Endodermal cell (in vitro differentiated cells): ENCODE measurements around the gene AADACL3. TPM values are rescaled to one million over a fixed set of nuclear protein-coding genes. Genes with fewer than 3 reads are reported as not detected.

Source experiments
- DNase-seq: peaks from one replicate; pipeline ENCODE4 v3.0.0-alpha.2; 2017
- H3K27ac ChIP-seq: 2 replicates; pipeline ENCODE4 v1.5.1; 2013; ENCODE audit warnings: mild to moderate bottlenecking, low read depth, low read length, moderate library complexity
- H3K27me3 ChIP-seq: 2 replicates; pipeline ENCODE4 v1.6.1; 2013; ENCODE audit warnings: mild to moderate bottlenecking, low read length, moderate library complexity; ENCODE audit not compliant: insufficient read depth, control insufficient read depth, poor library complexity, severe bottlenecking
- H3K36me3 ChIP-seq: 2 replicates; pipeline ENCODE4 v1.7.0; 2013; ENCODE audit warnings: mild to moderate bottlenecking, low read length, moderate library complexity; ENCODE audit not compliant: control insufficient read depth, insufficient read depth
- H3K4me1 ChIP-seq: one replicate; pipeline ENCODE4 v1.7.0; 2013; ENCODE audit warnings: low read length; ENCODE audit not compliant: control insufficient read depth, insufficient read depth
- H3K4me3 ChIP-seq: 2 replicates; pipeline ENCODE4 v1.5.1; 2013; ENCODE audit warnings: mild to moderate bottlenecking, low read length, moderate library complexity
- H3K9ac ChIP-seq: 2 replicates; pipeline ENCODE4 v1.6.1; 2013; ENCODE audit warnings: mild to moderate bottlenecking, low read length, moderate library complexity; ENCODE audit not compliant: poor library complexity, severe bottlenecking; ENCODE audit errors: extremely low read depth
- H3K9me3 ChIP-seq: 2 replicates; pipeline ENCODE4 v1.6.1; 2013; ENCODE audit warnings: mild to moderate bottlenecking, low read length, moderate library complexity; ENCODE audit not compliant: control insufficient read depth
- H3K27ac Mint-ChIP-seq: 2 replicates; pipeline ENCODE4 v1.8.0; 2020; ENCODE audit warnings: mixed read lengths
- H3K27me3 Mint-ChIP-seq: 2 replicates; pipeline ENCODE4 v1.8.0; 2021; ENCODE audit warnings: mild to moderate bottlenecking, mixed read lengths; ENCODE audit not compliant: insufficient read depth
- H3K36me3 Mint-ChIP-seq: 2 replicates; pipeline ENCODE4 v1.8.0; 2020; ENCODE audit warnings: low read depth, mixed read lengths
- H3K4me1 Mint-ChIP-seq: 2 replicates; pipeline ENCODE4 v1.8.0; 2020; ENCODE audit warnings: mixed read lengths
- H3K4me3 Mint-ChIP-seq: 2 replicates; pipeline ENCODE4 v1.8.0; 2020; ENCODE audit warnings: mild to moderate bottlenecking, moderate library complexity, mixed read lengths
- H3K9me3 Mint-ChIP-seq: 2 replicates; pipeline ENCODE4 v1.8.0; 2020; ENCODE audit warnings: mild to moderate bottlenecking, mixed read lengths
- CTCF ChIP-seq: fragments of 200-600 bp; sonication (generic); conservative IDR thresholded peaks from 2 replicates; pipeline ENCODE4 v1.5.0; 2021; ENCODE audit warnings: antibody characterized with exemption, mild to moderate bottlenecking
- WGBS, 2 experiments: methylation state at CpG; one replicate each; pipeline versions ENCODE4 v1.1.5 to v1.1.7; 2013; ENCODE audit warnings: missing lambda C conversion rate in 2 of 2, mixed read lengths in 1 of 2; ENCODE audit not compliant: insufficient coverage in 1 of 2, insufficient read length in 1 of 2; 5-methylcytosine and 5-hydroxymethylcytosine counted together
- long read RNA-seq, 4 experiments: library from polyadenylated mRNA in 2 of 4; library from RNA in 1 of 4; library from capped mRNA in 1 of 4; stranded (forward) in 3 of 4; unstranded in 1 of 4; transcript quantifications; one replicate each; pipeline ENCODE4 v2.0.0, GENCODE V29; 2020 to 2021; ENCODE audit warnings: inconsistent platforms in 1 of 4
- polyA plus RNA-seq, 2 experiments: library from polyadenylated mRNA; stranded (reverse); fragments of 50-300 nt; gene quantifications; one replicate each; pipeline ENCODE4 v1.2.3, GENCODE V29; 2013
- total RNA-seq, 2 donors: library from RNA; stranded (reverse); fragmentation: NEBNext Ultra II Directional in 1 of 2; extraction: Animal tissue kit (Norgen Biotek cat#: 25700) in 1 of 2; gene quantifications; 2 replicates in 1 of 2; 3 replicates in 1 of 2; pipeline ENCODE4 v1.2.1, GENCODE V29; 2021

AADACL3 gene, protein sequence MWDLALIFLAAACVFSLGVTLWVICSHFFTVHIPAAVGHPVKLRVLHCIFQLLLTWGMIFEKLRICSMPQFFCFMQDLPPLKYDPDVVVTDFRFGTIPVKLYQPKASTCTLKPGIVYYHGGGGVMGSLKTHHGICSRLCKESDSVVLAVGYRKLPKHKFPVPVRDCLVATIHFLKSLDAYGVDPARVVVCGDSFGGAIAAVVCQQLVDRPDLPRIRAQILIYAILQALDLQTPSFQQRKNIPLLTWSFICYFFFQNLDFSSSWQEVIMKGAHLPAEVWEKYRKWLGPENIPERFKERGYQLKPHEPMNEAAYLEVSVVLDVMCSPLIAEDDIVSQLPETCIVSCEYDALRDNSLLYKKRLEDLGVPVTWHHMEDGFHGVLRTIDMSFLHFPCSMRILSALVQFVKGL
- under 1 TPM in 1 of 2 donors, not detected in 1; 0.24 TPM for total RNA-seq
- polyA plus RNA-seq (2013, experiment 1 of 2) = not detected
- not detected for polyA plus RNA-seq (2013, experiment 2 of 2)
- long read RNA-seq, experiment 1 = 0 reads
- long read RNA-seq, experiment 2 = 0 reads
- long read RNA-seq, experiment 3, partial matches to known transcripts = 0 of 2 reads
- long read RNA-seq, experiment 3, other reads (novel, unspliced or antisense) = 2 of 2 reads
- long read RNA-seq, experiment 4 = 0 reads

DNA sequence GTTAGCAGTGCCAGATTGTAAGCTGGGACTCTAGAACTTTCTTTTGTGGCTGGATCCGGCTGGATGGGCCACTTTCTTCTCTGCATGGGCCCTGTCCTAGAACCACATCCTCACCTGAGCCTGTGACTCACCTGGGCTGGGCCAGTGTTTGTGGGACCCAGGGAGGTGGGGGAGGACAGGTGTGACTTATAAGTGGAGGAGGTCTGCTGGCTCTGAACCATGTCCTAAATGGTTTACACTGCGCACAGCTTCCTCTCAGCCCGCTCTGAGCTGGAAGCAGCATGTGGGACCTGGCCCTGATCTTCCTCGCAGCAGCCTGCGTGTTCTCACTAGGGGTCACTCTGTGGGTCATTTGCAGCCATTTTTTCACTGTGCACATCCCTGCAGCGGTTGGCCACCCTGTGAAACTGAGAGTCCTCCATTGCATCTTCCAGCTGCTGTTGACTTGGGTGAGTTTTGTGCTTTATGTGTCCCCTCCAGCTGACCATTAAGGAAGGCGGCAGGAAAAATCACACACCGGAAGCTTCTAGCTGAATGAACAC is at the start of gene AADACL3:
TSS of gene AADACL3 (plus strand) at position 215 of the 542 bp plus-strand sequence. CDS start at position 282, 67 bp downstream.
- Histone ChIP-seq H3K27me3 (no peaks in the 10 kb centered on the region), H3K27ac (no peak within 1 kb of the TSS), H3K9me3 (no peaks in the 10 kb centered on the region), H3K4me1 (no peaks in the 10 kb centered on the region), H3K36me3 (no peaks in the 10 kb centered on the region), H3K9ac (no peak within 1 kb of the TSS), H3K4me3 (no peak within 1 kb of the TSS)
- Mint-ChIP-seq H3K27ac (no peak within 1 kb of the TSS), H3K36me3 (no peaks in the 10 kb centered on the region), H3K4me3 (no peak within 1 kb of the TSS), H3K9me3 (no peaks in the 10 kb centered on the region), H3K27me3 (no peaks in the 10 kb centered on the region), H3K4me1 (peaks cover 29% of the 10 kb centered on the region)
- TF ChIP-seq CTCF = no peak
- DNase-seq = peak; percentile 59
- WGBS, 2 experiments = 92 to 93% methylated on average over 6 to 8 of the region's 8 CpGs

GRCh38 chr1:12666141-12666735 is 49.7 kb upstream of the AADACL3 start:
- no peak overlapping the region for H3K27ac Mint-ChIP-seq
- 93 to 96% methylated on average over 15 of the region's 15 CpGs for WGBS, 2 experiments

More at GRCh38 chr1:12666141-12666735, 49.7 kb upstream of the AADACL3 start:
- no peak overlapping the region for H3K9ac ChIP-seq
- H3K27me3 ChIP-seq = peaks cover 23% of the 10 kb centered on the region
- H3K4me1 Mint-ChIP-seq = no peaks in the 10 kb centered on the region
- H3K4me3 ChIP-seq = no peak overlapping the region
- no peak for DNase-seq
- peaks cover 17% of the 10 kb centered on the region for H3K9me3 ChIP-seq
- no peak for TF ChIP-seq CTCF
- peaks cover 3% of the 10 kb centered on the region for H3K27me3 Mint-ChIP-seq
- H3K4me1 ChIP-seq = no peaks in the 10 kb centered on the region
- no peak overlapping the region for H3K27ac ChIP-seq
- H3K4me3 Mint-ChIP-seq = no peak overlapping the region
- H3K36me3 ChIP-seq = no peaks in the 10 kb centered on the region
- no peaks in the 10 kb centered on the region for H3K36me3 Mint-ChIP-seq
- peaks cover 8% of the 10 kb centered on the region for H3K9me3 Mint-ChIP-seq
